Astrocyte (in vitro differentiated cells and primary cell): ENCODE data around the gene COL18A1. TPM values are rescaled to one million over a fixed set of nuclear protein-coding genes. Genes with fewer than 3 reads are reported as not detected.

ENCODE experiments used
- DNase-seq: peaks from one replicate; pipeline ENCODE4 v3.0.0-alpha.2; 2010; ENCODE audit warnings: low read depth
- FAIRE-seq: peaks from 2 replicates; lab custom pipeline; 2011; peaks lifted over from hg19 to GRCh38; lab: Jason Lieb, UNC
- H2AFZ ChIP-seq: 2 replicates; pipeline ENCODE4 v1.6.0; 2012; ENCODE audit warnings: low read depth, low read length, inconsistent platforms
- H3K27ac ChIP-seq: 2 replicates; pipeline ENCODE4 v1.5.1; 2011; ENCODE audit warnings: low read depth, low read length, inconsistent platforms
- H3K27me3 ChIP-seq: 2 replicates; pipeline ENCODE4 v1.6.0; 2011; ENCODE audit warnings: low read length, inconsistent platforms; ENCODE audit not compliant: insufficient read depth
- H3K36me3 ChIP-seq: 2 replicates; pipeline ENCODE4 v1.5.1; 2011; ENCODE audit warnings: low read length, inconsistent platforms; ENCODE audit not compliant: insufficient read depth
- H3K4me1 ChIP-seq: 2 replicates; pipeline ENCODE4 v1.5.1; 2011; ENCODE audit warnings: low read length, inconsistent platforms; ENCODE audit not compliant: insufficient read depth
- H3K4me2 ChIP-seq: 2 replicates; pipeline ENCODE4 v1.6.0; 2012; ENCODE audit warnings: low read length, inconsistent platforms
- H3K4me3 ChIP-seq: 2 replicates; pipeline ENCODE4 v1.5.1; 2011; ENCODE audit warnings: low read depth, mild to moderate bottlenecking, low read length, inconsistent platforms; ENCODE audit not compliant: insufficient read depth
- H3K79me2 ChIP-seq: 2 replicates; pipeline ENCODE4 v1.6.0; 2012; ENCODE audit warnings: mild to moderate bottlenecking, low read length, inconsistent platforms; ENCODE audit not compliant: insufficient read depth
- H3K9ac ChIP-seq: 2 replicates; pipeline ENCODE4 v1.6.0; 2012; ENCODE audit warnings: mild to moderate bottlenecking, low read length, inconsistent platforms
- H3K9me3 ChIP-seq: 2 replicates; pipeline ENCODE4 v1.5.1; 2012; ENCODE audit warnings: low read depth, mild to moderate bottlenecking, low read length, inconsistent platforms; ENCODE audit not compliant: insufficient read depth
- H4K20me1 ChIP-seq: 2 replicates; pipeline ENCODE4 v1.6.0; 2012; ENCODE audit warnings: low read length, inconsistent platforms; ENCODE audit not compliant: insufficient read depth
- H3K27ac Mint-ChIP-seq: one replicate; pipeline ENCODE4 v1.8.0; 2021; ENCODE audit warnings: mild to moderate bottlenecking, mixed read lengths; ENCODE audit not compliant: unreplicated experiment
- H3K27me3 Mint-ChIP-seq: one replicate; pipeline ENCODE4 v1.8.0; 2021; ENCODE audit warnings: low read depth, mixed read lengths; ENCODE audit not compliant: unreplicated experiment
- H3K36me3 Mint-ChIP-seq: one replicate; pipeline ENCODE4 v1.8.0; 2021; ENCODE audit warnings: low read depth, mixed read lengths; ENCODE audit not compliant: unreplicated experiment
- H3K4me1 Mint-ChIP-seq: one replicate; pipeline ENCODE4 v1.8.0; 2021; ENCODE audit warnings: low read depth, mixed read lengths; ENCODE audit not compliant: unreplicated experiment
- H3K4me3 Mint-ChIP-seq: one replicate; pipeline ENCODE4 v1.8.0; 2021; ENCODE audit warnings: mild to moderate bottlenecking, moderate library complexity, mixed read lengths; ENCODE audit not compliant: unreplicated experiment
- H3K9me3 Mint-ChIP-seq: one replicate; pipeline ENCODE4 v1.8.0; 2021; ENCODE audit warnings: mild to moderate bottlenecking, mixed read lengths; ENCODE audit not compliant: unreplicated experiment
- CTCF ChIP-seq: IDR thresholded peaks from 2 replicates; pipeline ENCODE4 v1.5.1; 2011; ENCODE audit warnings: low read depth, mild to moderate bottlenecking, inconsistent platforms, low read length, moderate library complexity; ENCODE audit not compliant: insufficient read depth
- EZH2 ChIP-seq: IDR thresholded peaks from 2 replicates; pipeline ENCODE4 v1.6.1; 2012; ENCODE audit warnings: mild to moderate bottlenecking, low read length, inconsistent platforms; ENCODE audit not compliant: insufficient read depth
- total RNA-seq: library from RNA; stranded (reverse); gene quantifications from 2 replicates; pipeline ENCODE4 v1.2.1, GENCODE V29; 2021

Gene COL18A1
- total RNA-seq, 1 donor from 2014 or later, result 616 TPM

- no peak for DNase-seq
- TF ChIP-seq EZH2, result no peak
- TF ChIP-seq CTCF, result no peak
- FAIRE-seq, result no peak
- Histone ChIP-seq H3K4me1 (peaks cover 18% of the 10 kb centered on the region), H3K27me3 (no peaks in the 10 kb centered on the region), H3K9me3 (no peaks in the 10 kb centered on the region), H4K20me1 (peaks cover 25% of the 10 kb centered on the region), H3K79me2 (peaks cover 34% of the 10 kb centered on the region), H3K27ac (no peak overlapping the region), H3K4me3 (no peak overlapping the region), H3K4me2 (no peak overlapping the region), H3K9ac (no peak overlapping the region), H2AFZ (no peak overlapping the region), H3K36me3 (no peaks in the 10 kb centered on the region)
- Mint-ChIP-seq H3K4me3 (no peak overlapping the region), H3K27me3 (no peaks in the 10 kb centered on the region), H3K9me3 (no peaks in the 10 kb centered on the region), H3K27ac (no peak overlapping the region), H3K36me3 (peaks cover 1% of the 10 kb centered on the region), H3K4me1 (no peaks in the 10 kb centered on the region)
Measured at GRCh38 chr21:45538381-45539045, 133.5 kb downstream of the COL18A1 start.

- H3K9ac ChIP-seq, result no peak overlapping the region
- H3K4me3 Mint-ChIP-seq, result no peak overlapping the region
- H4K20me1 ChIP-seq, result peaks cover 21% of the 10 kb centered on the region
- H3K4me1 Mint-ChIP-seq, result no peaks in the 10 kb centered on the region
- H3K9me3 ChIP-seq, result no peaks in the 10 kb centered on the region
- no peak overlapping the region for H2AFZ ChIP-seq
- H3K27ac ChIP-seq, result no peak overlapping the region
- peaks cover 1% of the 10 kb centered on the region for H3K36me3 Mint-ChIP-seq
- H3K27ac Mint-ChIP-seq, result no peak overlapping the region
- no peak overlapping the region for H3K4me2 ChIP-seq
- no peak for FAIRE-seq
- H3K79me2 ChIP-seq, result peaks cover 31% of the 10 kb centered on the region
- no peaks in the 10 kb centered on the region for H3K27me3 Mint-ChIP-seq
- no peaks in the 10 kb centered on the region for H3K9me3 Mint-ChIP-seq
- peaks cover 15% of the 10 kb centered on the region for H3K4me1 ChIP-seq
- H3K27me3 ChIP-seq, result no peaks in the 10 kb centered on the region
- no peak for TF ChIP-seq CTCF
- no peak for TF ChIP-seq EZH2
- no peaks in the 10 kb centered on the region for H3K36me3 ChIP-seq
- no peak for DNase-seq
- no peak overlapping the region for H3K4me3 ChIP-seq
Measured at GRCh38 chr21:45539046-45539795, 134.3 kb downstream of the COL18A1 start.
